Activated T-helper 9 cell treated with anti-CD3 and anti-CD28 coated beads, Interleukin-2, amount 50 U/mL, for 16 hours (primary cell): ENCODE results near the gene ASPDH.

Experiments used
- DNase-seq: peaks from one replicate; pipeline ENCODE4 v3.0.0-alpha.2; 2020; ENCODE audit warnings: low read depth

ASPDH gene

GRCh38 chr19:50513746-50514345 lies at the start of gene ASPDH:
Gene ASPDH (minus strand): TSS chr19:50513913. CDS start chr19:50513823, 90 bp downstream.
- no peak for DNase-seq

GRCh38 chr19:50562996-50563395 lies 49.3 kb upstream of the ASPDH start:
- DNase-seq = no peak

GRCh38 chr19:50562329-50562728 lies 48.6 kb upstream of the ASPDH start:
- no peak for DNase-seq

GRCh38 chr19:50559636-50560035 lies 45.9 kb upstream of the ASPDH start:
- no peak for DNase-seq

- DNase-seq = no peak
Observed at GRCh38 chr19:50558449-50558848, 44.7 kb upstream of the ASPDH start.

- no peak for DNase-seq
Observed at GRCh38 chr19:50558039-50558438, 44.3 kb upstream of the ASPDH start.

- DNase-seq = no peak
Observed at GRCh38 chr19:50557009-50557613, 43.4 kb upstream of the ASPDH start.

GRCh38 chr19:50556282-50557008 lies 42.7 kb upstream of the ASPDH start:
- peak; percentile 56 for DNase-seq

- no peak for DNase-seq
Observed at GRCh38 chr19:50555450-50556281, 42.0 kb upstream of the ASPDH start.

GRCh38 chr19:50555033-50555432 lies 41.3 kb upstream of the ASPDH start:
- no peak for DNase-seq

- DNase-seq = no peak
Observed at GRCh38 chr19:50554212-50554611, 40.5 kb upstream of the ASPDH start.

- no peak for DNase-seq
Observed at GRCh38 chr19:50553134-50553703, 39.5 kb upstream of the ASPDH start.

- DNase-seq = no peak
Observed at GRCh38 chr19:50552540-50552939, 38.8 kb upstream of the ASPDH start.

- DNase-seq = no peak
Observed at GRCh38 chr19:50551715-50552187, 38.0 kb upstream of the ASPDH start.

- no peak for DNase-seq
Observed at GRCh38 chr19:50551034-50551714, 37.5 kb upstream of the ASPDH start.

- no peak for DNase-seq
Observed at GRCh38 chr19:50550594-50550966, 36.9 kb upstream of the ASPDH start.

GRCh38 chr19:50549927-50550593 lies 36.3 kb upstream of the ASPDH start:
- DNase-seq = no peak

GRCh38 chr19:50549059-50549926 lies 35.6 kb upstream of the ASPDH start:
- no peak for DNase-seq

- no peak for DNase-seq
Observed at GRCh38 chr19:50548191-50549058, 34.7 kb upstream of the ASPDH start.
